ENCODE measurements around the gene ZNF865. TPM values are rescaled to one million over a fixed set of nuclear protein-coding genes. Genes with fewer than 3 reads are reported as not detected.
A peak's percentile ranks its signal among the peaks of the same experiment; 100 is the strongest.

The ZNF865 gene
- total RNA-seq, 1 donor from 2014 or later = 8.8 TPM

- Histone ChIP-seq H3K27ac (no peak overlapping the region), H3K4me3 (no peak overlapping the region), H3K4me1 (peaks cover 14% of the 10 kb centered on the region), H3K9me3 (no peaks in the 10 kb centered on the region), H3K36me3 (peaks cover 0 to 8% of the 10 kb centered on the region in 2 donors), H3K27me3 (no peaks in the 10 kb centered on the region)
- no peak for DNase-seq (ENCODE audit: extremely low spot score in 2 of 2)
- intact Hi-C loops (cut with DNase I) = no loop called here
- no peak for TF ChIP-seq POLR2A (IDR thresholded peaks at IDR 0.05)
These were observed 16.3 kb downstream of the ZNF865 start for GRCh38 chr19:55621673-55622231.

- H3K27me3 ChIP-seq = no peaks in the 10 kb centered on the region
- intact Hi-C loops (cut with DNase I) = no loop called here
- TF ChIP-seq POLR2AphosphoS5 (IDR thresholded peaks at IDR 0.05; ENCODE audit: insufficient read depth in 1 of 2, low read depth in 1 of 2) (no peak), POLR2A (IDR thresholded peaks at IDR 0.05) (no peak)
- TF ChIP-seq, protein P1, sequence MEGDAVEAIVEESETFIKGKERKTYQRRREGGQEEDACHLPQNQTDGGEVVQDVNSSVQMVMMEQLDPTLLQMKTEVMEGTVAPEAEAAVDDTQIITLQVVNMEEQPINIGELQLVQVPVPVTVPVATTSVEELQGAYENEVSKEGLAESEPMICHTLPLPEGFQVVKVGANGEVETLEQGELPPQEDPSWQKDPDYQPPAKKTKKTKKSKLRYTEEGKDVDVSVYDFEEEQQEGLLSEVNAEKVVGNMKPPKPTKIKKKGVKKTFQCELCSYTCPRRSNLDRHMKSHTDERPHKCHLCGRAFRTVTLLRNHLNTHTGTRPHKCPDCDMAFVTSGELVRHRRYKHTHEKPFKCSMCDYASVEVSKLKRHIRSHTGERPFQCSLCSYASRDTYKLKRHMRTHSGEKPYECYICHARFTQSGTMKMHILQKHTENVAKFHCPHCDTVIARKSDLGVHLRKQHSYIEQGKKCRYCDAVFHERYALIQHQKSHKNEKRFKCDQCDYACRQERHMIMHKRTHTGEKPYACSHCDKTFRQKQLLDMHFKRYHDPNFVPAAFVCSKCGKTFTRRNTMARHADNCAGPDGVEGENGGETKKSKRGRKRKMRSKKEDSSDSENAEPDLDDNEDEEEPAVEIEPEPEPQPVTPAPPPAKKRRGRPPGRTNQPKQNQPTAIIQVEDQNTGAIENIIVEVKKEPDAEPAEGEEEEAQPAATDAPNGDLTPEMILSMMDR (IDR thresholded peaks at IDR 0.05) = no peak
- H3K9me3 ChIP-seq = no peaks in the 10 kb centered on the region
- H3K27ac ChIP-seq = no peak overlapping the region
- no peak for DNase-seq (ENCODE audit: extremely low spot score in 2 of 2)
- H3K4me1 ChIP-seq = peaks cover 14% of the 10 kb centered on the region
- peaks cover 0 to 2% of the 10 kb centered on the region in 2 donors for H3K36me3 ChIP-seq
- H3K4me3 ChIP-seq = no peak overlapping the region
These were observed 17.0 kb downstream of the ZNF865 start for GRCh38 chr19:55622242-55622969.

DNA sequence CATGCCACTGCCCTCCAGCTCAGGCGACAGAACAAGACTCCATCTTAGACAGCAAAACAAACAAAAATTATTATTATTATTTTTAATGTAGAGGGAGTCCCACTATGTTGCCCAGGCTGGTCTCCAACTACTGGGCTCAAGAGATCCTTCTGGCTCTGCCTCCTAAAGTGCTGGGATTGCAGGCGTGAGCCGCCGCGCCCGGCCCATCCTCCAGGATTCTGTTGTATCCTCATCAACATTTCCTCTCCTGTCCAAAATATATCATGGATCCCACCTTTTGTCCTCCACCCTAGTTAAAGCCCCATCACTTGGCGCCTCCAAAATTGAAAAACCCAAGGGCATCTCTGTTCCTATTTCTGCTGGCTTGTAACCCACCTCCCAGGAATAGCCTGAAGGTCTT lies 17.7 kb downstream of the ZNF865 start:
- no peak overlapping the region for H3K4me3 ChIP-seq
- H3K27me3 ChIP-seq = no peaks in the 10 kb centered on the region
- no peaks in the 10 kb centered on the region for H3K9me3 ChIP-seq
- no peak overlapping the region for H3K27ac ChIP-seq
- no peak for DNase-seq (ENCODE audit: extremely low spot score in 2 of 2)
- H3K4me1 ChIP-seq = peaks cover 14% of the 10 kb centered on the region
- intact Hi-C loops (cut with DNase I) = no loop called here
- no peak for TF ChIP-seq POLR2AphosphoS5 (IDR thresholded peaks at IDR 0.05; ENCODE audit: insufficient read depth in 1 of 2, low read depth in 1 of 2)
- no peak for TF ChIP-seq POLR2A (IDR thresholded peaks at IDR 0.05)
- TF ChIP-seq, protein P1 (IDR thresholded peaks at IDR 0.05) = no peak
- no peaks in the 10 kb centered on the region for H3K36me3 ChIP-seq

DNA sequence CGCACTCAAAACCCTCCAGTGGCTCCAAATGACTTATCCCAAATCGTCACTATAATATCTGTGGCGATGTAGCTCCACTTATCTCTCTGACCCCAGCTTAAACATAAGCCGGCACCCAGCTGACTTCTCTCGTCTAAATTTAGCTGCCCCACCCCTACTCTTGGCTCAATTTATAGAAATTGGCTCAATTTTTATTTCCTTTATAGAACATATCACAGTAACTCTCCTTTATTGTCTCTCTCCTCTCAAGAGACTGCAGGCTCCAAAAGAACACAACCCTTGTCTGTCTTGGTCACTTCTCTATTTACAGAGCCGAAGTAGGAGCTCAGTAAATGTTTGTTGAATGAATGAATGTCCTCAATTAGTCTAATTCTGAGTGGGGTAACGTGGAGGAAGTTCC lies 18.1 kb downstream of the ZNF865 start:
- Histone ChIP-seq H3K27me3 (no peaks in the 10 kb centered on the region), H3K4me3 (peak overlapping the region in 1 of 2 donors; percentile 69), H3K27ac (peak overlapping the region; percentile 97), H3K4me1 (peaks cover 14% of the 10 kb centered on the region), H3K9me3 (no peaks in the 10 kb centered on the region), H3K36me3 (no peaks in the 10 kb centered on the region)
- intact Hi-C loops (cut with DNase I) = no loop called here
- TF ChIP-seq, protein P1 (IDR thresholded peaks at IDR 0.05) = no peak
- TF ChIP-seq POLR2A (IDR thresholded peaks at IDR 0.05) (no peak), POLR2AphosphoS5 (IDR thresholded peaks at IDR 0.05; ENCODE audit: insufficient read depth in 1 of 2, low read depth in 1 of 2) (no peak)
- DNase-seq (ENCODE audit: extremely low spot score in 2 of 2) = no peak

GRCh38 chr19:55624109-55625003 lies 18.9 kb downstream of the ZNF865 start, which contains the start of gene ZNF784:
ZNF784 (minus strand) TSS chr19:55624566; CDS start chr19:55624561, 5 bp downstream.
- intact Hi-C loops (cut with DNase I) = no loop called here
- no peak for DNase-seq (ENCODE audit: extremely low spot score in 2 of 2)
- Histone ChIP-seq H3K36me3 (no peaks in the 10 kb centered on the region), H3K4me1 (peaks cover 14% of the 10 kb centered on the region), H3K27me3 (no peaks in the 10 kb centered on the region), H3K27ac (peak within 1 kb of the TSS; percentile 97), H3K4me3 (peak within 1 kb of the TSS; percentile 64 to 69), H3K9me3 (no peaks in the 10 kb centered on the region)
- TF ChIP-seq POLR2AphosphoS5 (IDR thresholded peaks at IDR 0.05; ENCODE audit: insufficient read depth in 1 of 2, low read depth in 1 of 2) (peak; percentile 60 to 68), POLR2A (IDR thresholded peaks at IDR 0.05) (peak in 1 of 2 donors; percentile 8)
- TF ChIP-seq, protein P1 (IDR thresholded peaks at IDR 0.05) = no peak

Data from vagina (tissue), 2 donors.